K562 (cell line): ENCODE data around the gene TMEM187. TPM values are rescaled to one million over a fixed set of nuclear protein-coding genes. Genes with fewer than 3 reads are reported as not detected.
A peak's percentile ranks its signal among the peaks of the same experiment; 100 is the strongest.

Experiments used
- ATAC-seq: fragments of 200-7000 bp; cut with Tn5 transposase; 3 replicates; pipeline ENCODE4 v1.9.1; 2020; ENCODE audit warnings: moderate library complexity
- BruUV-seq: library from RNA; stranded (reverse); fragments of 400-500 nt; replicated peaks from 2 replicates; lab custom pipeline; 2021; lab: Mats Ljungman, UMichigan
- CTCF ChIA-PET: fragments of 300-600 bp; formaldehyde crosslinking; extraction: SDS; loops from one replicate; lab custom pipeline; 2021; ENCODE audit warnings: low intra/inter-chr PET ratio; lab: Yijun Ruan, JAX
- POLR2A ChIA-PET: fragments of 300-600, 350-650 bp; sonication (Branson Sonifier 250); formaldehyde crosslinking; extraction: SDS; loops from one replicate; lab custom pipeline; 2021; ENCODE audit warnings: antibody characterized with exemption, inconsistent platforms; lab: Yijun Ruan, JAX
- DNase-seq, 4 experiments: peaks; one replicate each; pipeline versions ENCODE4 v3.0.0 to v3.0.0-alpha.2; 2011 to 2018; ENCODE audit warnings: low spot score in 3 of 4, mixed read lengths in 3 of 4; ENCODE audit errors: extremely low read depth in 1 of 4
- FAIRE-seq: peaks from 2 replicates; lab custom pipeline; 2011; peaks lifted over from hg19 to GRCh38; lab: Jason Lieb, UNC
- H2AFZ ChIP-seq: 2 replicates; pipeline ENCODE4 v1.6.0; 2011; ENCODE audit warnings: low read depth, low read length, control low read depth, inconsistent platforms
- H3K27ac ChIP-seq: fragments of 200-600 bp; 3 replicates; pipeline ENCODE4 v1.8.0; 2011; ENCODE audit warnings: low read depth, mild to moderate bottlenecking, control low read depth, inconsistent platforms, low read length, moderate library complexity, mixed read lengths; ENCODE audit errors: extremely low read depth
- H3K27me3 ChIP-seq, 2 experiments: fragments of 300-600 bp in 1 of 2; 2 replicates in 1 of 2; 3 replicates in 1 of 2; pipeline versions ENCODE4 v1.6.0 to v1.8.0; 2011; ENCODE audit warnings: inconsistent platforms in 2 of 2, low read length in 2 of 2, mild to moderate bottlenecking in 1 of 2, mixed read lengths in 1 of 2, moderate library complexity in 1 of 2; ENCODE audit not compliant: control insufficient read depth in 2 of 2, insufficient read depth in 2 of 2
- H3K36me3 ChIP-seq: fragments of 300-600 bp; 3 replicates; pipeline ENCODE4 v1.8.0; 2011; ENCODE audit warnings: mild to moderate bottlenecking, low read length, inconsistent platforms; ENCODE audit not compliant: control insufficient read depth, insufficient read depth
- H3K4me1 ChIP-seq, 2 experiments: fragments of 200-600 bp in 1 of 2; replicated peaks in 1 of 2; 2 replicates in 1 of 2; 3 replicates in 1 of 2; pipeline versions ENCODE4 v1.5.1 to v1.8.0; 2011; ENCODE audit warnings: inconsistent platforms in 2 of 2, low read length in 2 of 2, mild to moderate bottlenecking in 1 of 2, mixed read lengths in 1 of 2, moderate library complexity in 1 of 2; ENCODE audit not compliant: control insufficient read depth in 2 of 2, insufficient read depth in 2 of 2
- H3K4me2 ChIP-seq: 2 replicates; pipeline ENCODE4 v1.6.1; 2011; ENCODE audit warnings: low read length, control low read depth, inconsistent platforms, mixed read lengths; ENCODE audit not compliant: insufficient read depth
- H3K4me3 ChIP-seq: fragments of 200-600 bp; sonication (generic), shearing (Covaris generic); 2 replicates; pipeline ENCODE4 v1.5.1; 2016; ENCODE audit warnings: control low read depth, inconsistent platforms
- H3K79me2 ChIP-seq: fragments of 200-600 bp; 3 replicates; pipeline ENCODE4 v1.8.0; 2011; ENCODE audit warnings: low read length, inconsistent platforms; ENCODE audit not compliant: control insufficient read depth, insufficient read depth
- H3K9ac ChIP-seq, 2 experiments: 2 replicates each; pipeline versions ENCODE4 v1.6.0 to v1.6.1; 2011; ENCODE audit warnings: low read depth in 2 of 2, low read length in 2 of 2, control low read depth in 1 of 2, inconsistent platforms in 1 of 2, mild to moderate bottlenecking in 1 of 2, mixed read lengths in 1 of 2; ENCODE audit not compliant: insufficient read depth in 1 of 2
- H3K9me1 ChIP-seq: one replicate; pipeline ENCODE4 v1.6.0; 2011; ENCODE audit warnings: inconsistent platforms, mild to moderate bottlenecking, low read length, moderate library complexity; ENCODE audit not compliant: control insufficient read depth, insufficient read depth
- H3K9me3 ChIP-seq: replicated peaks from 2 replicates; pipeline ENCODE4 v1.5.1; 2011; ENCODE audit warnings: low read depth, low read length, inconsistent platforms; ENCODE audit not compliant: control insufficient read depth, insufficient read depth
- H4K20me1 ChIP-seq: replicated peaks from 2 replicates; pipeline ENCODE4 v1.6.1; 2011; ENCODE audit warnings: low read length, inconsistent platforms, mixed read lengths; ENCODE audit not compliant: control insufficient read depth, insufficient read depth
- PCBP2 ChIP-seq: fragments of 200-400 bp; formaldehyde crosslinking; IDR thresholded peaks from 2 replicates; pipeline ENCODE4 v1.6.1; 2018; ENCODE audit warnings: low read length, low read depth, mild to moderate bottlenecking, moderate library complexity; ENCODE audit not compliant: poor library complexity, severe bottlenecking
- POLR2G ChIP-seq: fragments of 200-400 bp; formaldehyde crosslinking; IDR thresholded peaks from 2 replicates; pipeline ENCODE4 v1.6.1; 2017; ENCODE audit warnings: low read depth, mild to moderate bottlenecking, antibody characterized with exemption, low read length, moderate library complexity
- RBFOX2 ChIP-seq: fragments of 200-400 bp; formaldehyde crosslinking; IDR thresholded peaks from 2 replicates; pipeline ENCODE4 v1.6.1; 2017; ENCODE audit warnings: low read depth, mild to moderate bottlenecking, low read length, moderate library complexity
- RBM22 ChIP-seq: fragments of 200-400 bp; formaldehyde crosslinking; IDR thresholded peaks from 2 replicates; pipeline ENCODE4 v1.6.1; 2018; ENCODE audit warnings: low read length, low read depth; ENCODE audit not compliant: poor library complexity, severe bottlenecking
- WGBS: fragments of 100-300 bp; shearing (Covaris generic); methylation state at CpG from one replicate; pipeline ENCODE4 v1.1.6; 2016; ENCODE audit warnings: low coverage, mixed read lengths; ENCODE audit not compliant: insufficient coverage; ENCODE audit errors: missing lambda C conversion rate; 5-methylcytosine and 5-hydroxymethylcytosine counted together
- in situ Hi-C: fragments of 300-500 bp; cut with MboI; formaldehyde crosslinking; loops from 4 replicates; pipeline ENCODE4 v1.15.0; 2018; ENCODE audit warnings: inconsistent platforms, mixed read lengths
- intact Hi-C: fragments of 100-400 bp; cut with micrococcal nuclease; formaldehyde crosslinking; loops from 2 replicates; pipeline ENCODE4 v1.14.2; 2022
- polyA plus RNA-seq, 8 experiments: library from polyadenylated mRNA; depleted of rRNA in 4 of 8; stranded (reverse) in 5 of 8; unstranded in 3 of 8; fragments of >200 nt; fragmentation: Nextera tagmentation in 2 of 8; fragmentation: Illumina TruSeq in 1 of 8; extraction: Ambion mirVana in 2 of 8; extraction: Trizol in 1 of 8; gene quantifications; 2 replicates each; pipeline versions ENCODE4 v1.2.1 to v1.2.3, GENCODE V29; 2011 to 2014; ENCODE audit warnings: inconsistent platforms in 1 of 8, missing spikeins in 1 of 8
- total RNA-seq, 7 experiments: library from RNA; depleted of rRNA in 6 of 7; stranded (reverse); fragments of >200 nt in 6 of 7; fragmentation: Illumina TruSeq in 2 of 7; extraction: Trizol in 2 of 7; gene quantifications; 2 replicates each; pipeline versions ENCODE4 v1.2.1 to v1.2.3, GENCODE V29; 2011 to 2021; ENCODE audit warnings: low replicate concordance in 1 of 7

TMEM187 gene
- total and polyA plus RNA-seq, 9 of the 15 experiments (the other 6 are each of a cell fraction or from before 2014, with no cell fraction given): 0.13 to 6.4 (median 1.6) TPM

- Histone ChIP-seq H3K4me3 (no peak overlapping the region), H3K27me3 (no peaks in the 10 kb centered on the region), H3K9me1 (no peaks in the 10 kb centered on the region), H2AFZ (no peak overlapping the region), H3K36me3 (peaks cover 100% of the 10 kb centered on the region; the same call in 2 of the 3 replicates), H3K9ac (peak overlapping the region in 1 of 2 experiments; percentile 35; a peak in 1 of 4 replicates), H3K4me1 (peaks cover 0 to 29% of the 10 kb centered on the region in 2 experiments; a peak in 2 of 5 replicates), H3K79me2 (peaks cover 9% of the 10 kb centered on the region; the same call in 2 of the 3 replicates), H3K27ac (no peak overlapping the region), H3K9me3 (no peaks in the 10 kb centered on the region), H3K4me2 (no peak overlapping the region), H4K20me1 (no peaks in the 10 kb centered on the region)
- no peak for ATAC-seq
- FAIRE-seq: no peak
- ChIA-PET POLR2A (interaction anchor here (0.6 to 4.2 kb wide), 4 partner anchors 8 to 35 kb away, joined by 3 to 24 read pairs (median 4); no protein-coding TSS in a partner anchor), CTCF (no interaction called here)
- 87% methylated on average over 11 of the region's 35 CpGs for WGBS
- BruUV-seq: no TSS peak
- TF ChIP-seq RBM22 (peak; percentile 69), PCBP2 (no peak), RBFOX2 (peak; percentile 45; the same call in 1 of the 2 replicates), POLR2G (peak; percentile 62)
- intact Hi-C loops: no loop called here
- no peak for DNase-seq
- in situ Hi-C loops: no loop called here
Measured at GRCh38 chrX:153956044-153956907, 16.3 kb upstream of the TMEM187 start.
